22Rv1 (cell line): ENCODE data around the gene PC.

Source experiments
- CTCF ChIP-seq: fragments of 450-650 bp; IDR thresholded peaks from 2 replicates; pipeline ENCODE4 v1.5.1; 2017; ENCODE audit warnings: mild to moderate bottlenecking
- ZFX ChIP-seq: fragments of 450-650 bp; IDR thresholded peaks from 2 replicates; pipeline ENCODE4 v1.6.1; 2017; ENCODE audit warnings: antibody characterized with exemption, borderline replicate concordance

GRCh38 chr11:66871521-66871901 is 86.7 kb downstream of the PC start:
- TF ChIP-seq CTCF (no peak), ZFX (no peak)
